Uterus (tissue), 2 donors: ENCODE measurements around the gene SPATC1L.

Experiments used
- CTCF ChIP-seq, 4 experiments: fragments of 200-600 bp in 2 of 4; fragments of 450-650 bp in 2 of 4; sonication (generic) in 2 of 4; IDR thresholded peaks; one replicate each; pipeline ENCODE4 v1.5.1; 2016 to 2019; ENCODE audit warnings: antibody characterized with exemption in 4 of 4, mild to moderate bottlenecking in 2 of 4, moderate library complexity in 1 of 4
- POLR2A ChIP-seq, 2 donors: fragments of 450-650 bp; IDR thresholded peaks; one replicate each; pipeline ENCODE4 v1.6.1; 2016; ENCODE audit warnings: antibody characterized with exemption in 2 of 2, mild to moderate bottlenecking in 1 of 2, moderate library complexity in 1 of 2

DNA sequence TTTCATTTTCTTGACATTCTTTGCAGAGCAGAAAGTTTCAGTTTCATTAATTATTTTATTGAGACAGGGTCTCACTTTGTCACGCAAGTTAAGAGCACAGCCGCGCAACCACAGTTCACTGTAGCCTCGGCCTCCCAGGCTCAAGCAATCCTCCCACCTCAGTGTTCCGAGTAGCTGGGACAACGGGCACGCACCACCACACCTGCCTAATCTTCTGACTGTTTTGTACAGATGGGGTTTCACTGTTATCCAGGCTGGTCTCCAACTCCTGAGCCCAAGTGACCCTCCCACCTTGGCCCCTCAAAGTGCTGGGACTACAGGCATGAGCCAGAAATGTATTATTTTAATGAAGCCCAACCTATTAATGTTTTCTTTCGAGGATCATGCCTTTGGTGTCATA, 3.0 kb upstream of the SPATC1L start:
- no peak for TF ChIP-seq POLR2A (IDR thresholded peaks at IDR 0.05)
- no peak for TF ChIP-seq CTCF (IDR thresholded peaks at IDR 0.05)
